ENCODE results near the gene CABLES1.

The CABLES1 gene

GRCh38 chr18:23113576-23113975 is 21.7 kb upstream of the CABLES1 start:
- no peak for DNase-seq

DNA sequence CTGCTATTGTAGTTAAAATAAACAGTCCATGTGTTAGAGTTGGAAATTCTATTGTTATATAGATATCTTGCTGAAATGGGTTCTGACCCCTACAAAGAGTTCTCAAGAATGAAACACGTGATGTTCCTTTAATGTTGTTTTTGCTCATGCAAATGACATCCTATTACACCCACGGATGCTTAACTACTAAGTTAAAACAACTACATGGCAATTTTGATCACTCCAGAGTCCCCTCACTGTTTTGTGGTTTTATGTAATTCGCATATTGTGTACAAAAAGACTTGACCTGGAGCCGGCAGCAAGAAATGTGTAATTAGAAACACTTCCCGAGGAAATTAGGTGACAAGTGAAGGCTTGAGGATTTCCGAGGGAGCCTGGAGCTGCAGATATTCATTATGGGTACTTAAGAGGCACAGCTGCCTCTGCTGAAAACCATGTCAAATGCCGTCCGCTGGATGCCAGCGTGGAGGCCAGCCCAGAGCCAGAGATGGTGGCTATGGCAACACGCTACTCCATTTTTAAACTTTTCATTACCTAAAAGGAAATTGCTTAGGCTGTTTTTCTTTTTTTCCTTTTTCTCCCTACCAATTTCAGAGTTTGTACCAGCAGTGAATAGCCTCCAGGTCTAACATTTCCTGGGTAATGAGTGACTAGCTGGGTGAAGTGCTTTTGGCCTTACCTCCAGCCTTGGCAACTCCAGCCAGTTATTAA is 21.0 kb upstream of the CABLES1 start:
- DNase-seq: no peak

DNA sequence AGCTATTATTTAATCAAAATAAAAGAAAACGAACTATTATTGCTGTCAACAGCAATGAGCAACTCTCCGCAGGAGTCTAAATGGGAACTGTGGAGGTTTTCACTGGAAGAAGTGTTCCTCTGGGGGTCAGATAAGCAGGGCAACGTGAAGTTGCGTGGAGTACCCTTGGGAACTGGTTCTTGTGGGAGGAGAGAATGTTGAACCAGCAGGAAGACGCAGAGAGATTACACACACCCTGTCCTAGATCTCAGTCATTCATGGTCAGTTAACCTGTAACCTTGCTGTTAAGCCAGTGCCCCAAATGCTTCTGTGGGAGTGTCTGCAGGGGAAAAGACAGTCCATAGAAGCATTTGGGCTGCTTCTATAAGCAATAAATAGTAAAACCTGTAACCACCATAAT is 20.4 kb upstream of the CABLES1 start:
- DNase-seq: no peak

DNA sequence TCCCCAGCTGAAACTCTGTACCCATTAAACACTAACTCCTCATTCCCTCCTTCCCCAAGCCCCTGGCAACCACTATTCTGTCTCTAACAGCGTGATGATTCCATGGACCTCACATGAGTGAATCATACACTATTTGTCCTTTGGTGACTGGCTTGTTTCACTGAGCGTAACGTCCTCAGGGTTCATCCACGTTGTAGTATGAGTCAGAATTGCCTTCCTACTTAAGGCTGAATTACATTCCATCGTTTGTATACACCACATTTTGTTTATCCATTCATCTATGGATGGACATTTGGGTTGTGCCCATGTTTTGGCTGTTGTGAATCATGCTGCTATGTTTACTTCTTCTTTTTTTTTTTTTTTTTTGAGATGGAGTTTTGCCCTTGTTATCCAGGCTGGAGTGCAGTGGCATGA is 19.6 kb upstream of the CABLES1 start:
- DNase-seq: no peak

- DNase-seq: no peak
These were observed 14.2 kb upstream of the CABLES1 start for GRCh38 chr18:23121133-23121532.

GRCh38 chr18:23122334-23123229 is 12.7 kb upstream of the CABLES1 start:
- DNase-seq: no peak

DNA sequence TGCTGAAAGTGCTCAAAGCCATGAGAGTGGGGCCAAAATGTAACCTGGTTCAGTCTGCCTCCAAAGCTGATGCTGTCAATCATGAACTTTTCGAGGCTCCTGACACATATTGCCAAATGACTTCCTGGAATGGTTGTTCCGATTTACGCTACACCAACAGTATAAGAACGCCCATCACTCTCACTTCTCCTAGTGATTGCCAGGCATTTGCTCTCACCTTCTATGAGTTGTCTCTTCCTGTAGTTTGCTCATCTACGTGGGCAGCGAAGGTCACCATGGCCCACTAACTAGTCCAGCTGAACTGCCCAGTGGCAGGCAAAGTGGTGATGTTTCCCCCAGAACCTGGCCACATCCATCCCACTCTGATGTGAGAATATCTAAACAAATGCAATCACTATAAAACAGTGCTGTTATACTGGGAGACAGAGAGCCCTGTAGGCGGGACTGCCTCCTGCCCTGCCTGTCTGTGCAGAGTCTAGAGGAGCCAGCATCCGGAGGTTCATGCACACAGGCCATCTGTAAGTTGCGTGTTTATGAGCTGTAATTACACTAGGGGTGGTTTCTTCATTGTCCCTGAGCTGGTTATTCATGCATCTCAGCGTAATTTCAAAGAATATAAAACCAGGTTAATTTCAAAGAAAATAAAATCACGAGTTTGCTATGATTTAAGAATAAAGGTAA is 8.8 kb upstream of the CABLES1 start:
- no peak for DNase-seq

DNA sequence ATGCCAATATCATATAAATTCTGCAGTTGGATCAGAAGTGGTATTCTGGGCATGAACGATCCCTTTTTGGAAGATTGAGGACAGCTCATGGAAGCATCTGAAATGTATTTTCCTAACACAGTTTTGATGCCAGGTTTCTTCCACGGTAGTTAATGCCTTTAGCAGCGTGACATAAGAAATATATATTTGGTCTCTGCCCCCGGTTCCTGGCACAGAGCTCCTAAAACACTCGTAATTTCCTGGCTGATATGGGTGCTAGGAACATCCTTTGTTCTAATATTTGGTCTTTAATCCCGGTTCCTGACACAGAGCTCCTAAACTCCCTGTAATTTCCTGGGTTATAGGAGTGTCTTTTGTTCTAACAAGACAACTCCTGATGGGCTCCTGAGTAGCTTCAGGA is 8.2 kb upstream of the CABLES1 start:
- no peak for DNase-seq

DNA sequence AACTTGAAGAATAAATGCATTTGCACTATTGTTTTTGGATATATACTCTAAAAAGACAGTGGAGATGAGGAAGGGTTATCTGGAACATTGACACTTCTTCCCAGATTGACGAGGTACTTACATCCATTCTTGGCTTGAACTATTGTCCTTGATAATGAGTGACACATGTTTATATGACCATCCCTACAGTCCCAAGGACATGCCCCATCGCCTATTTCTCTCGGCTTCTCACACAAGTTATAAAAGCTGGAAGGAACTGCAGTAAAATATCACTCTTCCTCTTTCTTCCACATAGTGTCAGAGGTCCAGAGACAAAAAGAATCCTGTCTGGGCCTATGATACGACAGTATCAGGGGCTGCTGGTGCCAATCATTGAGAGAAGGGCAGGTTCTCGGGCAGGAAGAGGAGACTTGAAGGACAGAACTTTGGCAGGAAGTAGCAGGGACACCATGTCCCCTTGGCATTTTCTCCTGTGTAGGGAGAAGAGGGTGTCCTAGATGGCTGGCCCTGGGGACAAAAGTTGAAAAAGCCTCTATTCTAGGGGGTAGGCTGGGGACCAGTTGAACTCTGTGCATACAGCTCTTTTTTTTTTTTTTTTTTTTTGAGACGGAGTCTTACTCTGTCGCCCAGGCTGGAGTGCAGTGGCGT is 5.8 kb upstream of the CABLES1 start:
- no peak for DNase-seq

DNA sequence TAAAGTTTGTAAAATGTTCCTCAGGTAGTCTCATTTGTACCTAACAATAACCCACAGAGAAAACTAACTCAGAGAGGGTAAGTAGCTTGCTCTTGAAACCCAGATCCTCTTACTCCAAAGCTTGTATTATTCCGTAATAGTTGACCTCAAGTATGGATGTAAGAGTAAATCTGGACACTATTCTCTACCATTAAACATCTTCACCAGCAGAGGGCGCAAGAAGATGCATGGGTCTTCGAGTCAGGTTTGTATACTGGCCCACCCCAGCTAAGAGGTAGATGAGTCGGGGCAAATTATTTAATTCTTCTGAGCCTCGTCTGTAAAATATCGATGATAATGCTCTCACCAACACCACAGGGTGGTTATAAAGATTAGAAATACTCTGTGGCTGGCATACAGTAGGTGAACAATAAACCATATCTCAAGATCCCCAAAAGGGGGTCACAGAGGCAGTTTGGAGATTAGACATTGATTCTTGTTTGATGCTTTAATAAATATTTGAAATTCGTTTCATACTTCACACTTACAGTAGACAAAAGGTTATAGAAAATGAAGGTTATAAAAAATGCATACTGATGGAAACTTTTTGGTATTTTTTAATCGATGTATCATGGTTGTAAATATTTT is 3.5 kb upstream of the CABLES1 start:
- DNase-seq: peak; percentile 32 to 70

DNA sequence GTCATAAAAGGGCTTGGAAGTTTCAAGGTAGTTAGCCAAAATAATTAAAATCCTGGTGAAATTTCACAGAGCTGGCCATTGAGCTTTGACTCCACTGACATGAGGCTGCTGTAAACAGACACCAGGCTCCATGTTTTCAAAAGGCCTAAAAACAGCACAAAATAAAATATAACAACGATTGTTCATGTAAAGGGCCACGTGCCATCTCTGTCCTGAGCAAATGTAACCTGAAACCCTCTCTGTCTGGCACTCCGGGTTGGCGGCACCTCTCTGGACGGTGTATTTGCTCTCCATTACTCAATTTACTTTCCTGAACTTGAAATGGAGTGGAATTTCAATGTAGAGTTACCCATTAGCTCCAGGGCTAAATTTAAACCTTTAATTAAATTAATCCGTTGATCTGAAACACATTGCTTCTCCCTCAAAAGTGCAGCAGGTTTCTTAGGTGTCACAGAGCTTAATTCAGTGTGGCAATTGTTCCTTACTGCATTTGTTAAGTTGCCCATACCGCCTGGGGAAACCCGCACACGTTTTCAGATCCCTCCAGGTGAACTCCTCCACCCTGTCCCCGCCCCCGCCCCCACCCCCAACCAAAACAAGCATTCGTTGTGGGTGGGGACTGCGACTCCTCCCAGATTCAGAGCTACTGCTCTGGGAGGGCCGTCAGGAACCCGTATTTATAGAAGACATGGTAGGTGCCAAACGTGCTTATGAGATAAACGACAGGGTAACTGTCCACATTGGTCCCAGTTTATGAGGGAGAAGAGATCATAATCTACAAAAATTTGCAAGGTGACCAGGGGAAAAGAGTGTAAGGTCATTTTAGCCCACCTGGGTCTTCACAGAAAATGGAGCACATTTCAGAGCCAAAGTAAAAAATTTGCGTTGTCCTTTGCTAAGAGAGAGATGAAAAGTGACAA is 1.2 kb upstream of the CABLES1 start:
- no peak for DNase-seq

DNA sequence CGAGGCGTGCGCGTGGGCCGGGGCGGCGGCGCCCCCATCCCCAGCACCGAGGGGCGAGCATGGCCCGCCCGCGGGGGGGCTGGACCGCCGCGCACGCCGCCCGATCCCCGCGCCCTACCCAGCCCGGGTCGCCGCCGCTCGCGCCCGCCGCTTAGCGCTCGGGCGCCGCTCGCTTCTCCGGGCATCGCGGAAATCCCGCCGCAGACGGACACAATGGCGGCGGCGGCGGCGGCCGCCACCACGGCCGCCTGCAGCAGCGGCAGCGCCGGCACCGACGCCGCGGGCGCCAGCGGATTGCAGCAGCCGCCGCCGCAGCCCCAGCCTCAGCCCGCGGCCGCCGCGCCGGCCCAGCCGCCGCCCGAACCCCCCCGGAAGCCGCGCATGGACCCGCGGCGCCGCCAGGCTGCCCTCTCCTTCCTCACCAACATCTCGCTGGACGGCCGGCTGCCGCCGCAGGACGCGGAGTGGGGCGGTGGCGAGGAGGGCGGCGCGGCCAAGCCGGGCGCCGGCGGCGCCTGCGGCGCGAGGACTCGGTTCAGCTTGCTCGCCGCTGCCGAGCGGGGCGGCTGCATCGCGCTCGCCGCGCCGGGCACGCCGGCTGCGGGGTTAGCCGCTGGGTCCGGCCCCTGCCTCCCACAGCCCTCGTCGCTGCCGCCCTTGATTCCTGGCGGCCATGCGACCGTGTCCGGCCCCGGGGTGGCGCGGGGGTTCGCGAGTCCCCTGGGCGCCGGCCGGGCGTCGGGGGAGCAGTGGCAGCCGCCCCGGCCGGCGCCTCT is 453 bp downstream of the CABLES1 start:
- no peak for DNase-seq

DNA sequence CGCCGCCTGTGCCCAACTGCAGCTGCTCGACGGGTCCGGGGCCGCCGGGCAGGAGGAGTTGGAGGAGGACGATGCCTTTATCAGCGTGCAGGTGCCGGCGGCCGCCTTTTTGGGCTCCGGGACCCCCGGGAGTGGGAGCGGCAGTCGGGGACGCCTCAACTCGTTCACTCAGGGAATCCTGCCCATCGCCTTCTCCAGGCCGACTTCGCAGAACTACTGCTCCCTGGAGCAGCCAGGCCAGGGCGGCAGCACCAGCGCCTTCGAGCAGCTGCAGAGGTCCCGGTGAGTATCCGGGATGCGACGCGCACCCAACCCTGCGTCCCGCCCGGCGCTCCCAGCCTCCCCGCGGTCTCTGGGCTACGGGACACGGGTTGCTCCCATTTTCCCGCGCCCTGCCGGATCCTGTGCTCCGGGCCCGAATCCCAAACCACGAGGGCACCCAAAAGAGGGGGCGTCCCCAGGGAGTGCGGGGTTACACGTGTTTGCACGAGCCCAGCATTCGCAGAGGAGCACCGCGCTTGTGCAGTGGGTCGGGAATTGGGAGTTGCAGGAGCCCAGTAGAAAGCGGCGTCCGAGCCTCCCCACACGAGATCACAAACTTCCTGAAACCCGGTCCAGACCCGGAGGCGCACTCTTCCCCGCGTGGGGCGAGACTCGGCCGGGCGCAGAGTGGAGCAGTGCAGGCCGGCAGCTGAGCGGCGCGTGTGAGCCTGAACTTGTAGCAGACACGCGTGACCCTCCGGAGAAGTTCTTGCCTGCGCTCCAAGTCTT is 1.2 kb downstream of the CABLES1 start:
- no peak for DNase-seq

DNA sequence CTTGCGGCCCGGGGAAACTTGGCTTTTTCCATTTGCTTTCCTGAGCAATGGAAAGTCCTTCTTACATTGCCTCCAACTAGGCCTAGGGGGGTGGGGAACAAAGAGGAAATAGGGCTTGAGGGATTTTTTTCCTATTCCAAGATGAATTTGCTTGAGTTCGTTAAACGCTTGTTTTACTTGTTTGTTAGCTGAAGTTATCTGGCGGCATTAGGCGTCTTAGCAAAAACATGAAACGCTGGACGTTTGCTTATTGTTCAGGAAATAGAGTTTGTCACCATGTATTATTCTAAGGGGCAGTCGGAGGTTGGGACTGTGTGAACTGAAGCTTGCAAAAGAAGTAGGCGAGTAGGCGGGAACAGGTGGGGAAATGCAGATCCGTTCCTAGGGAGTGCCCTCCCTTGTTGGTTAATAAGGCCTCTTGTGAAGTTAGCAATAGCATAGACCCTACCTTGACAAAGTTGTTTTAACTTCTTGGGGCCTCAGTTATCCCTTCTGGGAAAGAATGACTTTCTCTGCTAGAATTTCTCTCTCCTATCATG is 1.9 kb downstream of the CABLES1 start:
- DNase-seq: no peak

DNA sequence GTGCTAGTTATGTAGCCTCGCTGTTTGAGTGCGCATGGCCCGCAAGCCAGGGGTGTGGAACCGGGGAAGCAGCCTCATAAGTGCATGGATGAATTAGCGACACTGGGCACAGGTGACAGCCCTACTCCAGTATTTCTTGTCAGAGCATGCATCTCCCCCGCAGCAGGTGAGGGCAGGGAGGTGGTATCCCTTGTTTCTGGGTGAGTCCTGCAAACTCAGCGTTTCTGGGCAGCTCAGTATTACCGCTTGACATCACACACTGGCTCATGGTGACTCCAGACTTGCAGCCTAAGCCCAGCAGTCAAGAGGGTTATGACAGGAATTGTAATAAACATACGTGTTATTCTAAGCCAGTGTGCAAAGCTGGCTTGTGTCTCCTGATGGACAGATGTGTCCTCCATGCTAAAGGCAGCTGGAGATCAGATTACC is 2.5 kb downstream of the CABLES1 start:
- no peak for DNase-seq

DNA sequence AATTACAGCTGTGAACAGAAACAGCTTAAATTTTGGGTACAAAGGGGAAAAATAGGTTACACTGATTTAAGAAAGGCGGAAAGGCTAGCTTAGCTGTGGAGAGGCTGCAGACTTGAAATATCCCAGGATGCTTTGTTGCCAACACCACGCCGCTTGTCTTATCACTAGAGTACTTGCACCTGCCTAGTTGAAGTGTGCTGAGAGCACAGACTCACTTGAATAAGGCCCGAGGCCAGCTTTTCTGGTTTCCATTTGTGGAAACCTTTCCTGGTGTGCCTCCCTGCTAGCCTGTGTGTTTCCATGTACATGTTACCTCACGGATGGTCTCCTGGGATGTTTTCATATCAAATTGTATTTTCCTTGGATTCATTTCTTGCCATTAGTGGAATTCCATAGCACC is 3.2 kb downstream of the CABLES1 start:
- DNase-seq: no peak

DNA sequence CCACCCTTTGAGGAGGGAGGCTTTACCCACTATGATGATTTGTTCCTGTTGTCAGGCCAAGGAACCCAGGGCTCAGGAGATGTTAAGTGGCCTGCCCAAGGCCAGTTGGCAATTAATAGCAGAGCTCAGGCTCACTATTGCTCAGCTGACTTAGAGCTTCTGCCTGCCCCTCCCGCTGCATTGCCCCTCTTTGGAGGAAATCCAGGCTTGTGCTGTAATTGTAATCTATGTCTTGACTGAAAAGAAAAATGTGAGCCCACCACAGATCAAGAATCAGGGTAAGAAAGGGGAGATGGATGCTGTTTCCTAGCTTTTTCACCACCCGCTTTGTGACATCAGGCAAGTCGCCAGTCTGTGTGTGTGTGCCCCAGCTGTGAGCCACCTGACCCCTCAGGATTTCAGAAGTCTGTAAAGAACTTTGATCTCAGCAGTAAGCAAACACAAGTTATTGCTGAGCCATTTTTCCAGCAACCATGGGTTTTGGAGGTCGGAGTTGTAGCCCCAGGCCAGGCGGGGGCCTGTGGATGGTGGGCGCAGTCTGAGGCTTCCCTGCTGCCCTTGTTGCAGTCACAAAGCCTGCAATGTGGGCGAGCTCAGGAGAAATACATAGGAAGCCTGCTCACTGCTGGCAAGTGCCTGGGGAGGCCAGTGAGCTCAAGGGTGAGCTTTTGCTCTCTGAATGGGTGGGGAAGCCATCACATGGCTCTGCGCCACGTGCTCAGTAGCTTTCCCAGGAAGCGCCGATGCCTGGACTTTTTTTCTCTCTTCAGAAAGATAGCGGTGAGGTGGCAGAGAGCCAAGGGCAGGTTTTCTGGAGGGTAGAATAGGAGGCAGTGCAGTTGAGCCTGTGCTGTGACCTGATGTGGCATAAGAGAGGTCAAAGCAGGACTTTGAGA is 6.1 kb downstream of the CABLES1 start:
- DNase-seq: no peak

- no peak for DNase-seq
These were observed 7.1 kb downstream of the CABLES1 start for GRCh38 chr18:23142251-23142929.

All from hippocampal formation (tissue), 2 donors.